CD14-positive monocyte (primary cell): ENCODE data around the gene RMRP. TPM values are rescaled to one million over a fixed set of nuclear protein-coding genes. Genes with fewer than 3 reads are reported as not detected.
A peak's percentile ranks its signal among the peaks of the same experiment; 100 is the strongest.

Experiments used
- DNase-seq, 3 donors: peaks; one replicate each; pipeline ENCODE4 v3.0.0-alpha.2; 2011 to 2022
- H2AFZ ChIP-seq: 2 replicates; pipeline ENCODE4 v1.6.0; 2012; ENCODE audit warnings: mild to moderate bottlenecking, low read depth, low read length, inconsistent platforms; ENCODE audit not compliant: insufficient read depth, poor library complexity, severe bottlenecking
- H3K27ac ChIP-seq, 2 donors: 1 replicate in 1 of 2; 2 replicates in 1 of 2; pipeline ENCODE4 v1.5.1; 2012 to 2013; ENCODE audit warnings: low read length in 2 of 2, control low read depth in 1 of 2, inconsistent platforms in 1 of 2, low read depth in 1 of 2, mild to moderate bottlenecking in 1 of 2
- H3K27me3 ChIP-seq, 2 donors: one replicate each; pipeline versions ENCODE4 v1.6.0 to v1.6.1; 2011 to 2013; ENCODE audit warnings: low read length in 2 of 2; ENCODE audit not compliant: control insufficient read depth in 2 of 2, insufficient read depth in 2 of 2
- H3K36me3 ChIP-seq, 2 donors: replicated peaks in 1 of 2; 1 replicate in 1 of 2; 2 replicates in 1 of 2; pipeline versions ENCODE4 v1.5.1 to v1.6.1; 2012 to 2013; ENCODE audit warnings: low read length in 2 of 2, control low read depth in 1 of 2, inconsistent platforms in 1 of 2, mild to moderate bottlenecking in 1 of 2; ENCODE audit not compliant: insufficient read depth in 2 of 2, control insufficient read depth in 1 of 2
- H3K4me1 ChIP-seq, 2 donors: 1 replicate in 1 of 2; 2 replicates in 1 of 2; pipeline versions ENCODE4 v1.5.1 to v1.6.1; 2012 to 2013; ENCODE audit warnings: low read length in 2 of 2, control low read depth in 1 of 2, inconsistent platforms in 1 of 2, mild to moderate bottlenecking in 1 of 2, moderate library complexity in 1 of 2; ENCODE audit not compliant: insufficient read depth in 2 of 2, control insufficient read depth in 1 of 2
- H3K4me2 ChIP-seq: replicated peaks from 2 replicates; pipeline ENCODE3; 2012; ENCODE audit warnings: low read length, moderate library complexity, mild to moderate bottlenecking; ENCODE audit not compliant: poor library complexity, severe bottlenecking; ENCODE audit errors: extremely low read depth
- H3K4me3 ChIP-seq, 3 experiments: fragments of 200-600 bp in 1 of 3; sonication (generic) in 1 of 3; replicated peaks in 1 of 3; 1 replicate in 2 of 3; 2 replicates in 1 of 3; pipeline ENCODE4 v1.5.1; 2011 to 2013; ENCODE audit warnings: low read length in 3 of 3, mild to moderate bottlenecking in 3 of 3, control low read depth in 2 of 3, low read depth in 2 of 3, inconsistent platforms in 1 of 3, moderate library complexity in 1 of 3
- H3K79me2 ChIP-seq: 2 replicates; pipeline ENCODE4 v1.6.0; 2012; ENCODE audit warnings: mild to moderate bottlenecking, control low read depth, inconsistent platforms, low read length, moderate library complexity; ENCODE audit not compliant: insufficient read depth
- H3K9ac ChIP-seq: 2 replicates; pipeline ENCODE4 v1.6.0; 2017; ENCODE audit warnings: low read length, mild to moderate bottlenecking; ENCODE audit not compliant: insufficient read depth, poor library complexity, severe bottlenecking
- H3K9me3 ChIP-seq, 2 donors: replicated peaks in 1 of 2; 1 replicate in 1 of 2; 2 replicates in 1 of 2; pipeline versions ENCODE4 v1.5.1 to v1.6.1; 2012 to 2013; ENCODE audit warnings: low read length in 2 of 2, control low read depth in 1 of 2; ENCODE audit not compliant: control insufficient read depth in 1 of 2, insufficient read depth in 1 of 2
- H4K20me1 ChIP-seq: 2 replicates; pipeline ENCODE4 v1.6.0; 2012; ENCODE audit warnings: mild to moderate bottlenecking, low read length, control low read depth, moderate library complexity; ENCODE audit not compliant: insufficient read depth
- H3K27ac Mint-ChIP-seq, 7 donors: one replicate each; pipeline ENCODE4 v1.8.0; 2020; ENCODE audit warnings: mild to moderate bottlenecking in 7 of 7, mixed read lengths in 7 of 7, moderate library complexity in 6 of 7, inconsistent platforms in 2 of 7
- H3K27me3 Mint-ChIP-seq, 3 donors: one replicate each; pipeline ENCODE4 v1.8.0; 2021 to 2022; ENCODE audit warnings: low read depth in 3 of 3, mild to moderate bottlenecking in 3 of 3, mixed read lengths in 3 of 3, moderate library complexity in 3 of 3, inconsistent platforms in 1 of 3
- H3K36me3 Mint-ChIP-seq, 2 donors: one replicate each; pipeline ENCODE4 v1.8.0; 2020; ENCODE audit warnings: mixed read lengths in 2 of 2, inconsistent platforms in 1 of 2, mild to moderate bottlenecking in 1 of 2
- H3K4me1 Mint-ChIP-seq: one replicate; pipeline ENCODE4 v1.8.0; 2020; ENCODE audit warnings: mild to moderate bottlenecking, mixed read lengths
- H3K4me3 Mint-ChIP-seq, 2 donors: one replicate each; pipeline ENCODE4 v1.8.0; 2020; ENCODE audit warnings: mild to moderate bottlenecking in 2 of 2, mixed read lengths in 2 of 2, moderate library complexity in 1 of 2
- H3K9me3 Mint-ChIP-seq, 7 donors: one replicate each; pipeline ENCODE4 v1.8.0; 2020 to 2022; ENCODE audit warnings: mixed read lengths in 7 of 7, mild to moderate bottlenecking in 6 of 7, moderate library complexity in 6 of 7, inconsistent platforms in 2 of 7
- WGBS: methylation state at CpG from one replicate; pipeline ENCODE4 v1.1.5; 2013; ENCODE audit warnings: missing lambda C conversion rate; ENCODE audit not compliant: insufficient coverage; 5-methylcytosine and 5-hydroxymethylcytosine counted together
- intact Hi-C, 2 donors: fragments of 100-400 bp; cut with micrococcal nuclease; formaldehyde crosslinking; loops; one replicate each; pipeline versions ENCODE4 v1.15.0 to v1.15.1; 2023
- polyA plus RNA-seq, 3 donors: library from polyadenylated mRNA; depleted of rRNA in 1 of 3; unstranded in 2 of 3; stranded (reverse) in 1 of 3; fragments of 300-500 nt in 2 of 3; fragments of >200 nt in 1 of 3; fragmentation: Illumina TruSeq in 2 of 3; gene quantifications; 1 replicate in 2 of 3; 2 replicates in 1 of 3; pipeline ENCODE4 v1.2.3, GENCODE V29; 2012 to 2021
- small RNA-seq: library from RNA; depleted of rRNA; stranded (forward); fragments of <200 nt; gene quantifications from one replicate; pipeline ENCODE3, GENCODE V24; 2012; ENCODE audit warnings: low read depth; ENCODE audit not compliant: insufficient read length
- TF ChIP-seq, protein P1 (sequence below): fragments of 200-600 bp; IDR thresholded peaks from one replicate; pipeline ENCODE4 v1.8.0; 2022; ENCODE audit warnings: antibody characterized with exemption, mild to moderate bottlenecking

Gene RMRP
- polyA plus RNA-seq, 3 donors: 13.3 TPM; not detected in 2

DNA sequence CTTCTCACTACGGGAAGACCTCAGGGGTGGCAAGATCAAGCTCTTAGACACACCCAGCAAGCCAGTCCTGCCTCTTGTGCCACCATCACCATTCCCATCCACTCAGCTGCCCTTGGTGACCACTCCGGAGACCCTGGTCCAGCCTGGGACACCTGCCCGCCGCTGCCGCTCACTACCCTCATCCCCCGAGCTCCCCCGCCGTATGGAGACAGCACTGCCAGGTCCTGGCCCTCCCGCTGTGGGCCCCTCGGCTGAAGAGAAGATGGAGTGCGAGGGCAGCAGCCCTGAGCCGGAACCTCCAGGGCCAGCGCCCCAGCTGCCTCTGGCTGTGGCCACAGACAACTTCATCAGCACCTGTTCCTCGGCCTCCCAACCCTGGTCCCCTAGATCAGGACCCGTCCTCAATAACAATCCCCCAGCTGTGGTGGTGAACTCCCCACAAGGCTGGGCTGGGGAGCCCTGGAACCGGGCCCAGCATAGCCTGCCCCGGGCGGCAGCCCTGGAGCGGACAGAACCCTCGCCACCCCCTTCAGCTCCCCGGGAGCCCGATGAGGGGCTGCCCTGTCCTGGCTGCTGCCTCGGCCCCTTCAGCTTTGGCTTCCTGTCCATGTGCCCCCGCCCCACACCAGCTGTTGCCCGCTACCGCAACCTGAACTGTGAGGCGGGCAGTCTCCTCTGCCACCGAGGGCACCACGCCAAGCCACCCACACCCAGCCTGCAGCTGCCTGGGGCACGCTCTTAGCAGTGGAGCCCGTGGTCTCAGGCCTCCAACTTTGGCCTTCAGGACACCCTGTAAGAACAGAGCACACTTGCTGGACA is 48.6 kb downstream of the RMRP start:
- Histone ChIP-seq H4K20me1 (peaks cover 13% of the 10 kb centered on the region), H3K9me3 (no peaks in the 10 kb centered on the region), H3K4me3 (no peak overlapping the region), H3K27me3 (no peaks in the 10 kb centered on the region), H3K36me3 (peaks cover 28% of the 10 kb centered on the region in 2 donors), H3K79me2 (peaks cover 12% of the 10 kb centered on the region), H2AFZ (no peak overlapping the region), H3K4me2 (no peak overlapping the region), H3K27ac (no peak overlapping the region), H3K4me1 (peaks cover 18 to 23% of the 10 kb centered on the region in 2 donors), H3K9ac (no peak overlapping the region)
- H3K36me3 Mint-ChIP-seq: peaks cover 25 to 29% of the 10 kb centered on the region in 2 donors
- H3K27me3 Mint-ChIP-seq: peaks cover 1 to 3% (median 2%) of the 10 kb centered on the region in 3 donors
- peaks cover 26% of the 10 kb centered on the region for H3K4me1 Mint-ChIP-seq
- H3K4me3 Mint-ChIP-seq: no peak overlapping the region
- TF ChIP-seq, protein P1, sequence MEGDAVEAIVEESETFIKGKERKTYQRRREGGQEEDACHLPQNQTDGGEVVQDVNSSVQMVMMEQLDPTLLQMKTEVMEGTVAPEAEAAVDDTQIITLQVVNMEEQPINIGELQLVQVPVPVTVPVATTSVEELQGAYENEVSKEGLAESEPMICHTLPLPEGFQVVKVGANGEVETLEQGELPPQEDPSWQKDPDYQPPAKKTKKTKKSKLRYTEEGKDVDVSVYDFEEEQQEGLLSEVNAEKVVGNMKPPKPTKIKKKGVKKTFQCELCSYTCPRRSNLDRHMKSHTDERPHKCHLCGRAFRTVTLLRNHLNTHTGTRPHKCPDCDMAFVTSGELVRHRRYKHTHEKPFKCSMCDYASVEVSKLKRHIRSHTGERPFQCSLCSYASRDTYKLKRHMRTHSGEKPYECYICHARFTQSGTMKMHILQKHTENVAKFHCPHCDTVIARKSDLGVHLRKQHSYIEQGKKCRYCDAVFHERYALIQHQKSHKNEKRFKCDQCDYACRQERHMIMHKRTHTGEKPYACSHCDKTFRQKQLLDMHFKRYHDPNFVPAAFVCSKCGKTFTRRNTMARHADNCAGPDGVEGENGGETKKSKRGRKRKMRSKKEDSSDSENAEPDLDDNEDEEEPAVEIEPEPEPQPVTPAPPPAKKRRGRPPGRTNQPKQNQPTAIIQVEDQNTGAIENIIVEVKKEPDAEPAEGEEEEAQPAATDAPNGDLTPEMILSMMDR: no peak
- 95% methylated on average over 31 of the region's 31 CpGs for WGBS
- no peak for DNase-seq
- intact Hi-C loops: loop anchor here (5.0 to 10.0 kb wide), 5 partner anchors 48 to 206 kb away; partner anchors contain the start of genes CCDC107 (in 1 of the 2), CREB3 (in 1 of the 2), GBA2 (in 1 of the 2) and HINT2 (in 1 of the 2)
- H3K9me3 Mint-ChIP-seq: no peaks in the 10 kb centered on the region
- peak overlapping the region in 2 of 7 donors; percentile 44 to 59 for H3K27ac Mint-ChIP-seq

DNA sequence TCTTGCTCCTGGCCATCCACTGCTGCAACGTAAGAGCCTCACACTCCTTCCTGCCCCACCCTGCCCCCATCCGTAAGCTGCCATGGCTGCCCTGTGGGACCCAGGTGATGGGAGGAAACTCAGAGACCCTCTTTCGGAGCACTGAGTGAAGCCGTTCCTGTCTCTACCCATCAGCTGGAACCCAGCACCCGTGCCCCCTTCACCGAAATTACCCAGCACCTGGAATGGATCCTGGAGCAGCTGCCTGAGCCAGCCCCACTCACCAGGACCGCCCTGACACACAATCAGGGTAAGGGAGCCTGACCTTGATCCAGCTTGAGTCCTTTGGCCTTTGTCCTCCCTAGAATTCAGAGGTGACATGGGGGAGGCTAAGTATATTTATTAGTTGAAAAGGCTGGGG is 49.6 kb downstream of the RMRP start:
- DNase-seq: no peak
- Histone ChIP-seq H3K27me3 (no peaks in the 10 kb centered on the region), H2AFZ (no peak overlapping the region), H3K36me3 (peaks cover 28% of the 10 kb centered on the region in 2 donors), H3K27ac (no peak overlapping the region), H3K4me1 (peaks cover 23 to 29% of the 10 kb centered on the region in 2 donors), H3K4me3 (no peak overlapping the region), H3K4me2 (no peak overlapping the region), H3K79me2 (peaks cover 12% of the 10 kb centered on the region), H3K9me3 (no peaks in the 10 kb centered on the region), H4K20me1 (peaks cover 13% of the 10 kb centered on the region), H3K9ac (no peak overlapping the region)
- WGBS: 98% methylated on average over 6 of the region's 7 CpGs
- Mint-ChIP-seq H3K4me3 (no peak overlapping the region), H3K4me1 (peaks cover 34% of the 10 kb centered on the region), H3K27me3 (no peaks in the 10 kb centered on the region), H3K36me3 (peaks cover 25 to 29% of the 10 kb centered on the region in 2 donors), H3K27ac (no peak overlapping the region), H3K9me3 (no peaks in the 10 kb centered on the region)
- TF ChIP-seq, protein P1: no peak
- intact Hi-C loops: loop anchor here (5.0 to 10.0 kb wide), 5 partner anchors 49 to 207 kb away; partner anchors contain the start of genes CCDC107 (in 1 of the 2), CREB3 (in 1 of the 2), GBA2 (in 1 of the 2) and HINT2 (in 1 of the 2)

Small RNA genes lying within 50 kb of the gene (small RNA-seq; reads per million reads assigned to genes)
- gene MIR4667 (not detected), gene RMRP (not detected), gene RN7SL22P (not detected)

Other genes starting within 250 kb of the RMRP start
- gene RUSC2, start 167.9 kb downstream of the RMRP start, polyA plus RNA-seq: 10 to 100 TPM in 1 of 3 donors, 1 to 10 TPM in 2; 2.2 to 18.8 (median 3.7) TPM
- gene TESK1, start 52.8 kb downstream of the RMRP start, polyA plus RNA-seq: 10 to 100 TPM in 1 of 3 donors, 1 to 10 TPM in 2; 2.9 to 38.3 (median 2.9) TPM
- 1 to 10 TPM; 1.6 to 6.8 (median 1.8) TPM for gene CD72, start 39.6 kb downstream of the RMRP start, polyA plus RNA-seq
- under 1 TPM in 2 of 3 donors, not detected in 1; 0.27 to 0.36 TPM for gene SIT1, start 7.1 kb downstream of the RMRP start, polyA plus RNA-seq
- gene CCDC107, start 273 bp upstream of the RMRP start, polyA plus RNA-seq: 10 to 100 TPM; 17.2 to 32.6 (median 23.2) TPM
- gene ARHGEF39, start 7.2 kb upstream of the RMRP start, polyA plus RNA-seq: under 1 TPM; 0.13 to 0.53 (median 0.42) TPM
- gene CA9, start 15.9 kb upstream of the RMRP start, polyA plus RNA-seq: not detected
- gene TPM2, start 31.9 kb upstream of the RMRP start, polyA plus RNA-seq: 1 to 10 TPM in 1 of 3 donors, not detected in 2; 7.7 TPM
- gene TLN1, start 74.2 kb upstream of the RMRP start, polyA plus RNA-seq: 100 to 1,000 TPM in 1 of 3 donors, 10 to 100 TPM in 2; 46.6 to 251 (median 93.0) TPM
- gene CREB3, start 74.6 kb upstream of the RMRP start, polyA plus RNA-seq: 10 to 100 TPM; 17.4 to 38.7 (median 32.2) TPM
- gene GBA2, start 91.2 kb upstream of the RMRP start, polyA plus RNA-seq: 100 to 1,000 TPM in 1 of 3 donors, 10 to 100 TPM in 2; 18.1 to 130 (median 26.4) TPM
- gene RGP1, start 91.3 kb upstream of the RMRP start, polyA plus RNA-seq: 1 to 10 TPM; 2.3 to 9.0 (median 3.3) TPM
- gene MSMP, start 96.3 kb upstream of the RMRP start, polyA plus RNA-seq: not detected
- under 1 TPM in 1 of 3 donors, not detected in 2; 0.48 TPM for gene NPR2, start 133.6 kb upstream of the RMRP start, polyA plus RNA-seq
- 1 to 10 TPM in 1 of 3 donors, under 1 TPM in 2; 0.52 to 2.9 (median 0.68) TPM for gene SPAG8, start 154.2 kb upstream of the RMRP start, polyA plus RNA-seq
- 10 to 100 TPM; 19.9 to 64.5 (median 59.1) TPM for gene HINT2, start 157.0 kb upstream of the RMRP start, polyA plus RNA-seq
- under 1 TPM in 2 of 3 donors, not detected in 1; 0.05 to 0.63 TPM for gene FAM221B, start 170.7 kb upstream of the RMRP start, polyA plus RNA-seq
- 10 to 100 TPM in 1 of 3 donors, 1 to 10 TPM in 2; 2.6 to 11.6 (median 3.8) TPM for gene TMEM8B, start 171.2 kb upstream of the RMRP start, polyA plus RNA-seq
- not detected for gene OR13J1, start 212.4 kb upstream of the RMRP start, polyA plus RNA-seq
- not detected for gene HRCT1, start 248.2 kb upstream of the RMRP start, polyA plus RNA-seq